Measurements from ENCODE around the gene LRCH1.

GRCh38 chr13:46756977-46757376, 204.0 kb downstream of the LRCH1 start:
- TF ChIP-seq RFX5 (IDR thresholded peaks at IDR 0.05; ENCODE audit: low read length) (no peak), CTCF (IDR thresholded peaks at IDR 0.05) (no peak), EZH2phosphoT487 (IDR thresholded peaks at IDR 0.05; ENCODE audit: borderline replicate concordance, low read depth) (no peak), TEAD4 (IDR thresholded peaks at IDR 0.05; ENCODE audit: borderline replicate concordance, insufficient read depth) (no peak), NFIC (IDR thresholded peaks at IDR 0.05; ENCODE audit: borderline replicate concordance) (no peak), ZBTB33 (IDR thresholded peaks at IDR 0.05; ENCODE audit: borderline replicate concordance, low read depth) (no peak), SMC3 (IDR thresholded peaks at IDR 0.05; ENCODE audit: low read depth, low read length) (no peak)

Measured in SK-N-SH (cell line).